HG03520 (cell line): ENCODE measurements around the gene ARHGAP24.
"Not testable (repeated sequence)": the region's sequence is repeated elsewhere in the genome, so short reads cannot be mapped to it uniquely, and the experiment has no call there.

Experiments
- ATAC-seq: cut with Tn5 transposase; IDR thresholded peaks from one replicate; pipeline ENCODE4 v1.9.1; 2021; ENCODE audit warnings: mild to moderate bottlenecking, moderate library complexity; ENCODE audit not compliant: unreplicated experiment

ARHGAP24 gene

GRCh38 chr4:85939595-85939994, 464.6 kb downstream of the ARHGAP24 start:
- ATAC-seq: no peak

- ATAC-seq: no peak
Observed at GRCh38 chr4:85940151-85940550, 465.2 kb downstream of the ARHGAP24 start.

- ATAC-seq: no peak
Observed at GRCh38 chr4:85942107-85942506, 467.2 kb downstream of the ARHGAP24 start.

GRCh38 chr4:85946821-85947220, 471.9 kb downstream of the ARHGAP24 start:
- no peak for ATAC-seq

GRCh38 chr4:85951099-85951498, 476.1 kb downstream of the ARHGAP24 start:
- ATAC-seq: no peak

- no peak for ATAC-seq
Observed at GRCh38 chr4:85952528-85952927, 477.6 kb downstream of the ARHGAP24 start.

- ATAC-seq: no peak
Observed at GRCh38 chr4:85952972-85953650, 478.2 kb downstream of the ARHGAP24 start.

GRCh38 chr4:85953651-85954018, 478.7 kb downstream of the ARHGAP24 start:
- no peak for ATAC-seq

- no peak for ATAC-seq
Observed at GRCh38 chr4:85955620-85956292, 480.8 kb downstream of the ARHGAP24 start.

GRCh38 chr4:85956293-85956945, 481.5 kb downstream of the ARHGAP24 start:
- ATAC-seq: no peak

- no peak for ATAC-seq
Observed at GRCh38 chr4:85961887-85962286, 486.9 kb downstream of the ARHGAP24 start.

- no peak for ATAC-seq
Observed at GRCh38 chr4:85963231-85963630, 488.3 kb downstream of the ARHGAP24 start.

- ATAC-seq: no peak
Observed at GRCh38 chr4:85964298-85964697, 489.3 kb downstream of the ARHGAP24 start.

GRCh38 chr4:85965017-85965416, 490.1 kb downstream of the ARHGAP24 start:
- not testable (repeated sequence) for ATAC-seq

GRCh38 chr4:85965529-85965928, 490.6 kb downstream of the ARHGAP24 start:
- ATAC-seq: no peak

- no peak for ATAC-seq
Observed at GRCh38 chr4:85966373-85966772, 491.4 kb downstream of the ARHGAP24 start.

- ATAC-seq: no peak
Observed at GRCh38 chr4:85967872-85968271, 492.9 kb downstream of the ARHGAP24 start.

- ATAC-seq: peak; percentile 54
Observed at GRCh38 chr4:85968945-85969819, 494.2 kb downstream of the ARHGAP24 start.

GRCh38 chr4:85970535-85970934, 495.6 kb downstream of the ARHGAP24 start:
- ATAC-seq: no peak

GRCh38 chr4:85979276-85979675, 504.3 kb downstream of the ARHGAP24 start:
- ATAC-seq: peak; percentile 75

GRCh38 chr4:85986266-85986665, 511.3 kb downstream of the ARHGAP24 start:
- ATAC-seq: no peak
